Nasal cavity respiratory epithelium epithelial cell of viscerocranial mucosa (primary cell): ENCODE measurements around the gene RBP4. TPM values are rescaled to one million over a fixed set of nuclear protein-coding genes. Genes with fewer than 3 reads are reported as not detected.

Source experiments
- total RNA-seq: library from RNA; depleted of rRNA; stranded (reverse); fragments of >200 nt; gene quantifications from 2 replicates; pipeline ENCODE4 v1.2.3, GENCODE V29; 2014

RBP4 gene
- not detected in 2 replicates for total RNA-seq

DNA sequence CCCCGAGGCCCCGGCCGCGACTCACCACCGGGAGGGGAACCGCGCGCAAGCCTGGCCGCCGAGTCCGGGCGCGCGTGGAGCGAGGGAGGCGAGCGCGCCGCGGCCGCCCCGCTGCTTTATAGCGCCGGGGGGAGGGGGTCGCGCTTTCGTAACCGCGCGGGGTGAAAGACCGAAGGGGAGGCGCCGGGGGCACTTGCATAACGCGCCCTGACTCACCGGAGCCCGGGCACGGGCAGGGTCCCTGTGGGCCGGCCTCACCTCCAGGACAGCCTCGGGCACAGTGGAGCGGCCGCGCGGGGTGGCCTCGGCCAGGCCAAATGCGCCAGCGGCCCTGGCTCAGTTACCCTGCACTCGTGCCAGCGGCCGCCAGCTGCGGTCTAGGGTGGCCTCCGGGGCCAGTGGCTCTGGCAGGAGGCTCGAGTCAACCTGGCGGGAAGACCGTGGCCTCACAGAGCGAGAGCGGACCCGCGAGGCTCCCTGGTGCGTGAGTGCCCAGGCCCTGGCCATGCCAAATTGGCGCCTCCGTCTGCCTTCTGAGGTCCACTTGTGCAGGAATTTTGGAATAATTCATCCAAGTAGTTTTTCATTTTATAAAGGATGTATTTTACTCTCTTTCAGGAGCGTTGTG, at the start of gene RBP4:
TSS of gene RBP4 (minus strand) at position 90 of the 628 bp plus-strand sequence. CDS start 207 bp downstream, outside the sequence.

DNA sequence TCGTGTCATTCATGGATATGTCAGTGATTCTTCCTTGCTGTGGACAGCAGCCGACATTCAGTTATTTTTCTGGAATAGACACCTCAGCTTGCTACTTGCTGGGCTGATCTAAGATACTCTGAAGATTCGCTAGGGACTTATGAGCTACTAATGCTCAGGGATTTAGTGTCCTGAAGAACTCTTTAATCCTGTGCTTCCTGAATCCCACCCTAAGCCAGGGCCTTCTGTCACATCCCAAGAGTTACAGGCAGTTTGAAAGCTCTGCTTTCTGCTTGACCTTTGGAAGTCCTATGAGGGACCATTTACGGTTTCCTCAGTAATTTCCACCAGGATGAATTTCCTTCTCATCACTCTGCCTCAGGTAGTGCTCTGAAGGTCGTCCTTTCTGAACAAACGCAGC, 11.3 kb upstream of the RBP4 start, which contains the start of gene PDE6C:
TSS of gene PDE6C (plus strand) at position 227 of the 400 bp plus-strand sequence. CDS start 189 bp downstream, outside the sequence.

DNA sequence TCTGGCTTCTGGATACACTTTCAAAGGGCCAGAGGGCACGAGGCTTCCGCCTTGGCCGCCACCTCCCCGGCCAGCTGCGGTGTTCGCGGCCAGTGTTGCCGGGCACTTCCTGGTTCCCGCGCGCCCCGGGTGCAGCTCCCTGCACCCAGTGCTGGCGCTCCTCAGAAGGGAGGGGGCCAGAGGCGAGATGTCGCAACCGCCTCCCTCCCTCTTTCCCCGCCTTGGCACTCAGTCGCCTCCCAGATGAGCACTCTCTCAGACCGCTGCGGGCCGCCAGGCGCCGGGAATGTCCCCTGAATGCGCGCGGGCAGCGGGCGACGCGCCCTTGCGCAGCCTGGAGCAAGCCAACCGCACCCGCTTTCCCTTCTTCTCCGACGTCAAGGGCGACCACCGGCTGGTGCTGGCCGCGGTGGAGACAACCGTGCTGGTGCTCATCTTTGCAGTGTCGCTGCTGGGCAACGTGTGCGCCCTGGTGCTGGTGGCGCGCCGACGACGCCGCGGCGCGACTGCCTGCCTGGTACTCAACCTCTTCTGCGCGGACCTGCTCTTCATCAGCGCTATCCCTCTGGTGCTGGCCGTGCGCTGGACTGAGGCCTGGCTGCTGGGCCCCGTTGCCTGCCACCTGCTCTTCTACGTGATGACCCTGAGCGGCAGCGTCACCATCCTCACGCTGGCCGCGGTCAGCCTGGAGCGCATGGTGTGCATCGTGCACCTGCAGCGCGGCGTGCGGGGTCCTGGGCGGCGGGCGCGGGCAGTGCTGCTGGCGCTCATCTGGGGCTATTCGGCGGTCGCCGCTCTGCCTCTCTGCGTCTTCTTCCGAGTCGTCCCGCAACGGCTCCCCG, 34.4 kb downstream of the RBP4 start, which contains the start of gene FFAR4:
TSS of gene FFAR4 (plus strand) at position 231 of the 842 bp plus-strand sequence. CDS start at position 287, 56 bp downstream.

Other genes with a start within 250 kb of the RBP4 start
- gene MYOF, start 118.9 kb downstream of the RBP4 start, total RNA-seq: 173 and 292 TPM in 2 replicates
- 0.50 and 1.0 TPM in 2 replicates for gene CEP55, start 104.6 kb downstream of the RBP4 start, total RNA-seq
- gene FFAR4, start 34.6 kb downstream of the RBP4 start, total RNA-seq: not detected in 2 replicates
- gene PDE6C, start 11.3 kb upstream of the RBP4 start, total RNA-seq: not detected in 2 replicates
- gene FRA10AC1, start 101.4 kb upstream of the RBP4 start, total RNA-seq: 4.8 and 8.4 TPM in 2 replicates
- gene LGI1, start 156.7 kb upstream of the RBP4 start, total RNA-seq: not detected in 2 replicates